Measurements from ENCODE around the gene NCAPD3.
"Not testable (repeated sequence)": the region's sequence is repeated elsewhere in the genome, so short reads cannot be mapped to it uniquely, and the experiment has no call there.

Gene NCAPD3

DNA sequence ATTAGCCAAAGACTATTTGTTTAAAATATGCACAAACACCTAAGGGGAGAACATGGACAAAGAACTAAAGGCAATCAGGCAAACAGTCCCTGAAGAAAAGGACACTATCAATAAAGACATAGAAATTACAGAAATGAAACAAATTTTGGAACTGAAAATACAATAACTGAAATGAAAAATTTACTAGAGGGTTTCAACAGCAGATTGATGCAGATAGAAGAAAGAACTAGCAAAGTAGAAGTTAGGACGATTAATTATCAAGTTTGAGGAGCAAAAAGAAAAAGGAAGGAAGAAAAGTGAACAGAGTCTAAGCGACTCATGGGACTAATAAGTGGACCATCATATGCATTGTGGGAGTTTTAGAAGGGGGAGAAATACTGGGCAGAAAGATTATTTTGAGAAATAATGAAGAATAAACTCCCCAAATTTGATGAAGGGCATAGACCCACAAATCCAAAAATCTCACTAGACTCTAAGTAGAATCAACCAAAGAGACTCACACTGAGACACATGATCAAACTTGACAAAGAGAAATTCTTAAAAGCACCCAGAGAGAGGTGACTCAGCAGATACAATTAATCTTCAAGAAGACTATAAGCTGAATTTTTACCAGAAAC lies 92.0 kb downstream of the NCAPD3 start:
- DNase-seq, result no peak

DNA sequence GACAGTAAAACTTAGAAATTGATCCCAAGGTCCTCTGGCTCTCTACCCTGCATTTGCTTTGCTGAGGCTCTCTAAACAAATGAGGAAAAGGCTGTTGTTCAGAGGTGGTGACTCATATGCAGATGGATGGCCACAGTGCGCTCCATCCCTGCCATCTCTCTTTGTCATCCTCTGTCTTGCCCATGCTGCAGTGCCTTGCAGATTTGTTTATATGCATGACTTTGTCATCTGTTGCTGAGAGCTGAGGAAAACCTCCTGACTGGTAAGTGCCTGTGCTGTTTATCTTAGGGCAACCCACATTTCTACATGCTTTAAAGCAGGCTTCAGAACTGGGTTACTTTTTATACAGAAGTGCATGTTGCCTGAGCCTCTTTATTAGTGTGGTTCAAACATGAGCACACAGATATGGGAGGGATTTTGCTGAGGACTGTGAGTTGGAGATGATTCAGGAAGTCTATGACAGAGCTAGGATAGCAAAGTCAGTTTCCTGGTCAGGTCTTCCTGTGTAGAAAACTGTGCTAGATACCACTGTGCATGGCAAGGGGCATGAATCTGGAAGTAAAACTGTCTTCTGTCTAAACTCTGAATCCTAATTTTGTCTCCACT lies 97.4 kb downstream of the NCAPD3 start:
- no peak for DNase-seq

DNA sequence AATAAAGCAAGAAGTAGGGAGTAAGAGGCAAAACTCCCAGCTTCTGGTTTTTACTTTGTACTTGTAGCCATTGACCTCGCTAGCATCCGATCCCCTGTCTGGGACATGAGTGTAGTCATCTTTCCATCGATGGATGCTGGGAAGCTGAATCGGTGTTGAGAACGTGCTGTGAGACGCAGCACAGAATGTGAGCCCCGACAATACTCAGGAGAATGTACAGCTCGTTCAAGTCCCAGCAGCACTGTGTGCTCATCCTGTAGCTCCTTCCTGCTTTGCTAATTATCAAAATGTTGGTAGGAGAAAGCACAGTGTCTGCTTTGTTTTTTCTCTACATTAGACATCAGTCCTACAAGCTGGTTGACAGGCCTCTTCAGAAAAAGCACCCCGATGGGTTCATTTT lies 98.3 kb downstream of the NCAPD3 start:
- DNase-seq, result no peak

DNA sequence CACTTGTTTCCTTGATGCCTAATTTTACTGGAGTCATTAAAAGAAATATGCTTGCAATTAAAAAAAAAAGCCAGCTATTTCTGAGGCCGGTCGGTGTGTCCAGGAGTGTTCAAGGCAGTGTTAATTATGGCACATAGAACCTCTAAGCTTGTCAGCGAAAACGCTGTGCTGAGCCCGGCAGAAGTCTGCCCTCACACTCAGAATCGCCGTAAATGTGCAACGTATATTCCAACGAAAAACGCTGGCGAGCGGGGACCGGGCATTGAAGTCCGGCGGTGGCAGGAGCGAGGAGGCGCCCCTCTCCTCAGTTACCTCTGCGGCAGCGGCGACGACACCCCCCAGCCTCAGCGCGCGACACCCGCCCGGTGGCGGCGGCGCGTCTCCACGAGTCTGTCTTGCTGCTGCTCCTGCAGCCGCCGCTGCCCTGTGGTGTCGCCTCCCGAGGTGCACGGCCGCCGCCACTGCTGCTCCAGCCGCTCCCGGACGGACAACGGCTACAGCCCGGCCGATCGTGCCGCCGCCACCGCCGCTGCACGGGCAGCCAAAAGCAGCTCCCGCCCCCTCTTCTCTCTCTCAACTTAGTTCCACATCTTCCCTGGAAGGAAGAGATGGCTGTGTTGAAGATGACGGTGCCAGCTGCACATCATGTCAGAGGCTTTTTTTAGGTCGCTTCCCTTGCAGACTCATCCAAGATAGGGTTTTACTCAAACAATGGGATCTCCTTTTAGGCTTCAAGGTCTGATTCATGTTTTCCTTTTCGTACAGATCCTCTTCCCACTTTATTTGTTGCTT lies 98.9 kb downstream of the NCAPD3 start:
- no peak for DNase-seq

DNA sequence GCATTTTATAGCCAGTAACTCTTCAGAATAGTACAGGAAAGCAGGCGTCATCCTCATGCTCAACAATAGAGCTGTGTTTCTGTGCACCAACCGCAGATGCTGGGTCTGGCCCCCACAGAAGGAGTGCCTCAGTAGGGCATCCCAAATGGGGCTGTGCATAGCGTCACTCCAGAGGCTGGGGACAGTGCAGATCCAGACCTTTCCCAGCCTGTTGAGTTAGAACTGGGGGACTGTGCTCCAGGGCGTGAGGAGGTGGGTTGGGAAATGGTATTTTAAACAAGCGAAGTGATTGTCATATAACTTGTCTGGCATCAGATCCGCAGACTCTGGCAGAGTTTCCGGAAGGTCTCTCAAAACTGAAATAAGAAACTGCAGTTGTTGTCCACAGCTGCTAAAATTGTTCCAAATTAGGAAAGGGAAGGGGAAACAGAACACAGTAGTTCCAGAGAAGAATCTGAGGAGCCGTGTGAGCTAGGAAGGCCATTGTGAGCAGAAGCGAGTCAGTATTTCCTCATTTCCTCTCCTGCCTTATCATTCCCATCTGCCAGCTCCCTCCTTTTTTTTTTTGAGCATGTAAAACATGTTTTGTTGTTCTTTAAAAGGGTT lies 102.7 kb downstream of the NCAPD3 start:
- DNase-seq, result no peak

DNA sequence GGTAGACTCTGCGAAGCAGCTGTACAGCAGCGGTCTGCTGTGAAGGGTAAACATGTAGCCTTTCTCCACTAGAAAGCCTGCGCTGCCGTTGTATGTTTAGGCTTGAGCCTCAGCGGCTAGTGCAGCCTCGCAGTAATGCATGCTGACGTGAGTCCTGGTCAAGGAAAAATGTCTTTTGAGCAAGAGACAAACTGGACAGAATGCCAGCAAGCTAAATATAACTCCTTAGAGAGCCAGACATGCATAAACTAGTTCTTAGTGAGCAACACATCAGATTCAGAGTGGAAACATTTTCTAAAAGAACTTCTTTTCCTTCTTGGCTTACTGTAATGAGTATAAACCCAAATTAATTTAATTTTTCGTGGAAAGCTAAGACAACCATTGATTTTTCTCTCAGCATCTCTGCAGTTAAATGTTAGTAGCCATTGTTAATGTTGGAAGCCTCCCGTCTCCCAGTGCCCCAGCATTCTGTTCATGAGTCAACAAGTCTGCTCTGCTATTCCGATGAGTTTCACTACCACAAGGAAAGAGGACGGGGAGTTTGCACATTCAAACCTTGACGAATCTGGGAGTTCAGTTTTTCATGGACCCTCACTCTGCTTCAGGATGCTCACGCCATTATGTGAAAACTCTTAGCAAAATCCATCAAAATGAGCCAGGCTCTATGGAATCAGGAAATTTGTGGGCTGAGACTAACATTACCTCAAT lies 103.5 kb downstream of the NCAPD3 start:
- DNase-seq, result no peak

DNA sequence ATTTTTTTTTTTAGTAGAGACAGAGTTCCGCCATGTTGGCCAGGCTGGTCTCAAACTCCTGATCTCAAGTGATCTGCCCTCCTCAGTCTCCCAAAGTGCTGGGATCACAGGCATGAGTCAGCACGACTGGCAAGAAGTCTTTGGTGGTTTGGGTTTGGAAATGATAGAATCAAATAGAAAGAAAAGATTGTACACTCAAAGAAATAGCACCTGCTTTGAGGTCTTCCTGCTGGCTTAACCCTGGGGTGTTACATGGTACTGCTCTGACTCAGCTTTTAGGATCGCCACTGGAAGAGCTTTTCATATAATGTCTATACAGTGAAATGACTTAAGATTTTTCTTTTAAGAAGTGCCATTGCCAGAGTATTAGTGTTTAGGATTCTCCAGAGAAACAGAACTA lies 104.7 kb downstream of the NCAPD3 start:
- no peak for DNase-seq

DNA sequence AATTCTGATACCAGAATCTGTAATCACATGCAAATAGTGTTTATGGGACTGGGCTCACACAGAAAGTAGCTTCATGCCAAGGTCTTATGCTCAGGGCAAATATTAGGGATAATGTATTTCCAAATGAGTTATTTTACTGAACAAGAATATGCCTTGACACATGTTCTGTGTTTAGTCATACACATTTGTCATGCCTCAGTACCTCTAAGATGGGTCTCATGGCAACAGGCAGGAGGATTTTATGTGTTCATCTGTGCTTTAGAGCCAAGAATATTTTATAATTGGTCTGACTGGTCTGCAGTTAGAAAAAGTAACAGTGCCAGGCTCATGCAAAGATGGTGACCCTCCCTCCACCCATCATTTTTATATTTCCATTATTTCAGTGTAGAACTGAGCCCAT lies 105.8 kb downstream of the NCAPD3 start:
- no peak for DNase-seq

DNA sequence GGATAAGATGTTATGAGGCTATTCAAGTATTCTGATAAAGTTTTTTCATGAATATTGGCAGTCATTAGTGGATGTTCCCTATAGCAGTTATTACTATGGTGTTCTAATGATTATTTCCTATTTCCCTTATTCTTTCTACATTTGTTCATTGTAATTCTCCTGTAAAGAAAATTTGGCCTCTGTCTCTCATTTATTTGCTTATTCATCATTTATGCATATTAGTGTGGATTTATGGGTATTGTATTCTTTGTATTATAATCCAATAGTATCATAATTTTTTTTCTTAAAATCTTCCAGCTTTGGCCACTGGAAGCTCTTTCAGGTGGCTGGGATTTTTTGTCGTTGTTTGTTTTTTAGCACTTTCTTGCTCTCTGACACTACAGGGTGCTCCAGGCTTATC lies 107.6 kb downstream of the NCAPD3 start:
- DNase-seq, result no peak

DNA sequence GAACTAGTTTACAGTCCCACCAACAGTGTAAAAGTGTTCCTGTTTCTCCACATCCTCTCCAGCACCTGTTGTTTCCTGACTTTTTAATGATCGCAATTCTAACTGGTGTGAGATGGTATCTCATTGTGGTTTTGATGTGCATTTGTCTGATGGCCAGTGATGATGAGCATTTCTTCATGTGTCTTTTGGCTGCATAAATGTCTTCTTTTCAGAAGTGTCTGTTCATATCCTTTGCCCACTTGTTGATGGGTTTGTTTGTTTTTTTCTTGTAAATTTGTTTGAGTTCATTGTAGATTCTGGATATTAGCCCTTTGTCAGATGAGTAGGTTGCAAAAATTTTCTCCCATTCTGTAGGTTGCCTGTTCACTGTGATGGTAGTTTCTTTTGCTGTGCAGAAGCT lies 110.0 kb downstream of the NCAPD3 start:
- DNase-seq, result not testable (repeated sequence)

DNA sequence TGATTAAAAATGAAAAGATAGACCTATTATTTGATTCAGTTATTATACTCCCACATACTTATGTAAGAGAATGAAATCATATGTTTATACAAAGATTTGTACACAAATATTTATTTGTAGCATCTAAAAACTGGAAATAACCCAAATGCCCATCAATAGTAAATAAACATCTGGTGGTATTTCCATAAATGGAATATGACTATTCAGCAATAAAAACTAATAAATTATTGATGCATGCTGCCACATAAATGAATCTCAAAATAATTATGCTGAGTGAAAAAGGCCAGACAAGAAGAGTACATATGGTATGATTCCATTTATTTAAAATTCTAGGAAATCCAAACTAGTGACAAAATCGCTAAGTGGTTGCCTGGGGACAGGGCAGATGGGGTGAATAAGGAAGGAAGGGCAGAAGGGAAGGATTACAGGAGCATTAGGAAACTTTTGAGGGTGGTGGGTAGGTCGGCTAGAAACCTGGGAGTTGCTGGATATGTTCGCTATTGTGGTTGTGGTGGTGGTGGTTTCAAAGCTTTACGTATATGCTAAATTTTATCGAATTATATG lies 113.4 kb downstream of the NCAPD3 start:
- DNase-seq, result no peak
